Testis (tissue), 3 donors: ENCODE data around the gene HIGD1A. TPM values are rescaled to one million over a fixed set of nuclear protein-coding genes. Genes with fewer than 3 reads are reported as not detected.

Experiments
- DNase-seq: peaks from one replicate; pipeline ENCODE4 v3.0.0-alpha.2; 2019
- H3K27ac ChIP-seq, 2 donors: fragments of 200-600 bp; sonication (generic); one replicate each; pipeline ENCODE4 v1.5.1; 2019
- H3K27me3 ChIP-seq: fragments of 200-600 bp; sonication (generic); one replicate; pipeline ENCODE4 v1.5.1; 2019
- H3K36me3 ChIP-seq: fragments of 200-600 bp; sonication (generic); one replicate; pipeline ENCODE4 v1.5.1; 2017; ENCODE audit warnings: low read depth; ENCODE audit errors: missing control alignments
- H3K4me1 ChIP-seq: fragments of 200-600 bp; sonication (generic); one replicate; pipeline ENCODE4 v1.5.1; 2019
- H3K4me3 ChIP-seq, 2 donors: fragments of 200-600 bp; sonication (generic); one replicate each; pipeline ENCODE4 v1.5.1; 2017 to 2019
- H3K9me3 ChIP-seq: fragments of 200-600 bp; sonication (generic); one replicate; pipeline ENCODE4 v1.5.1; 2017
- CTCF ChIP-seq, 3 experiments: fragments of 450-650 bp in 2 of 3; fragments of 200-600 bp in 1 of 3; sonication (generic) in 1 of 3; IDR thresholded peaks; one replicate each; pipeline ENCODE4 v1.5.1; 2016 to 2019; ENCODE audit warnings: antibody characterized with exemption in 3 of 3, mild to moderate bottlenecking in 2 of 3, moderate library complexity in 1 of 3
- POLR2A ChIP-seq: fragments of 450-650 bp; IDR thresholded peaks from one replicate; pipeline ENCODE4 v1.6.1; 2017; ENCODE audit warnings: antibody characterized with exemption, mild to moderate bottlenecking, moderate library complexity
- WGBS, 2 donors: methylation state at CpG; one replicate each; pipeline ENCODE4 v1.1.5; 2018; 5-methylcytosine and 5-hydroxymethylcytosine counted together
- intact Hi-C: fragments of 100-400 bp; cut with DNase I; formaldehyde crosslinking; loops from one replicate; pipeline ENCODE4 v1.15.1; 2023; ENCODE audit warnings: low total_unique reads
- polyA plus RNA-seq: library from polyadenylated mRNA; stranded (reverse); fragments of 350-450 nt; fragmentation: Illumina TruSeq; extraction: RNeasy Lipid Tissue Mini Kit (QIAGEN cat#74804); gene quantifications from one replicate; pipeline ENCODE4 v1.2.3, GENCODE V29; 2014; ENCODE audit warnings: low read depth, low replicate concordance; ENCODE audit not compliant: insufficient read depth
- total RNA-seq, 2 donors: library from RNA; depleted of rRNA; stranded (reverse); fragments of >200 nt; gene quantifications; one replicate each; pipeline ENCODE4 v1.2.3, GENCODE V29; 2016

HIGD1A gene
- total and polyA plus RNA-seq, 3 donors from 2014 or later, result 95.6 to 133 (median 110) TPM

GRCh38 chr3:42739401-42740158, 64.7 kb downstream of the HIGD1A start:
- H3K4me1 ChIP-seq, result peaks cover 10% of the 10 kb centered on the region
- H3K4me3 ChIP-seq, result no peak overlapping the region
- no peaks in the 10 kb centered on the region for H3K36me3 ChIP-seq
- DNase-seq, result peak; percentile 85
- H3K27me3 ChIP-seq, result no peaks in the 10 kb centered on the region
- WGBS, 2 donors, result 69 to 78% methylated on average over 9 to 12 of the region's 12 CpGs
- TF ChIP-seq POLR2A, result no peak
- TF ChIP-seq CTCF (IDR thresholded peaks at IDR 0.05), result no peak
- no peaks in the 10 kb centered on the region for H3K9me3 ChIP-seq
- H3K27ac ChIP-seq, result peak overlapping the region in 1 of 2 donors; percentile 11
- intact Hi-C loops, result no loop called here

- Histone ChIP-seq H3K27ac (no peak overlapping the region), H3K36me3 (no peaks in the 10 kb centered on the region), H3K27me3 (no peaks in the 10 kb centered on the region), H3K4me3 (no peak overlapping the region), H3K4me1 (peaks cover 18% of the 10 kb centered on the region), H3K9me3 (no peaks in the 10 kb centered on the region)
- intact Hi-C loops, result no loop called here
- no peak for DNase-seq
- TF ChIP-seq CTCF (IDR thresholded peaks at IDR 0.05) (no peak), POLR2A (no peak)
- 90 to 94% methylated on average over 5 to 6 of the region's 6 CpGs for WGBS, 2 donors
Observed at GRCh38 chr3:42736531-42736930, 67.8 kb downstream of the HIGD1A start.

GRCh38 chr3:42736081-42736480, 68.2 kb downstream of the HIGD1A start:
- intact Hi-C loops, result no loop called here

GRCh38 chr3:42735615-42736014, 68.7 kb downstream of the HIGD1A start:
- no peaks in the 10 kb centered on the region for H3K27me3 ChIP-seq
- 96 to 100% methylated on average over 5 to 12 of the region's 12 CpGs for WGBS, 2 donors
- intact Hi-C loops, result no loop called here
- no peak for DNase-seq
- H3K4me1 ChIP-seq, result peaks cover 18% of the 10 kb centered on the region
- no peak overlapping the region for H3K4me3 ChIP-seq
- no peaks in the 10 kb centered on the region for H3K9me3 ChIP-seq
- no peak overlapping the region for H3K27ac ChIP-seq
- no peak for TF ChIP-seq CTCF (IDR thresholded peaks at IDR 0.05)
- no peak for TF ChIP-seq POLR2A
- no peaks in the 10 kb centered on the region for H3K36me3 ChIP-seq

More at GRCh38 chr3:42736081-42736480, 68.2 kb downstream of the HIGD1A start:
- WGBS, 2 donors, result 38% methylated on average over 1 of the region's 1 CpG; no CpG with 5 or more reads in 1 of the 2 donors
- Histone ChIP-seq H3K36me3 (no peaks in the 10 kb centered on the region), H3K27ac (no peak overlapping the region), H3K4me3 (no peak overlapping the region), H3K27me3 (no peaks in the 10 kb centered on the region), H3K4me1 (peaks cover 18% of the 10 kb centered on the region), H3K9me3 (no peaks in the 10 kb centered on the region)
- TF ChIP-seq CTCF (IDR thresholded peaks at IDR 0.05) (no peak), POLR2A (no peak)
- no peak for DNase-seq

- Histone ChIP-seq H3K9me3 (no peaks in the 10 kb centered on the region), H3K36me3 (no peaks in the 10 kb centered on the region), H3K27ac (no peak overlapping the region), H3K4me3 (no peak overlapping the region), H3K4me1 (peaks cover 17% of the 10 kb centered on the region), H3K27me3 (no peaks in the 10 kb centered on the region)
- TF ChIP-seq POLR2A, result no peak
- TF ChIP-seq CTCF (IDR thresholded peaks at IDR 0.05), result no peak
- no peak for DNase-seq
- WGBS, 2 donors, result 51 to 64% methylated on average over 8 of the region's 8 CpGs
- intact Hi-C loops, result no loop called here
Observed at GRCh38 chr3:42735019-42735418, 69.3 kb downstream of the HIGD1A start.
